A549 treated with Hydrocortisone at 1 μM for 4 hours (cell line): Measurements from ENCODE around the gene NTF4. TPM values are rescaled to one million over a fixed set of nuclear protein-coding genes. Genes with fewer than 3 reads are reported as not detected.

Experiments used
- total RNA-seq: library from RNA; stranded (reverse); fragments of 200-300 nt; extraction: Qiagen RNA extraction; gene quantifications from 5 replicates; pipeline ENCODE4 v1.2.3, GENCODE V29; 2022

Gene NTF4, protein sequence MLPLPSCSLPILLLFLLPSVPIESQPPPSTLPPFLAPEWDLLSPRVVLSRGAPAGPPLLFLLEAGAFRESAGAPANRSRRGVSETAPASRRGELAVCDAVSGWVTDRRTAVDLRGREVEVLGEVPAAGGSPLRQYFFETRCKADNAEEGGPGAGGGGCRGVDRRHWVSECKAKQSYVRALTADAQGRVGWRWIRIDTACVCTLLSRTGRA
- 0.24 to 0.99 TPM (median 0.45 TPM) in 5 replicates for total RNA-seq

DNA sequence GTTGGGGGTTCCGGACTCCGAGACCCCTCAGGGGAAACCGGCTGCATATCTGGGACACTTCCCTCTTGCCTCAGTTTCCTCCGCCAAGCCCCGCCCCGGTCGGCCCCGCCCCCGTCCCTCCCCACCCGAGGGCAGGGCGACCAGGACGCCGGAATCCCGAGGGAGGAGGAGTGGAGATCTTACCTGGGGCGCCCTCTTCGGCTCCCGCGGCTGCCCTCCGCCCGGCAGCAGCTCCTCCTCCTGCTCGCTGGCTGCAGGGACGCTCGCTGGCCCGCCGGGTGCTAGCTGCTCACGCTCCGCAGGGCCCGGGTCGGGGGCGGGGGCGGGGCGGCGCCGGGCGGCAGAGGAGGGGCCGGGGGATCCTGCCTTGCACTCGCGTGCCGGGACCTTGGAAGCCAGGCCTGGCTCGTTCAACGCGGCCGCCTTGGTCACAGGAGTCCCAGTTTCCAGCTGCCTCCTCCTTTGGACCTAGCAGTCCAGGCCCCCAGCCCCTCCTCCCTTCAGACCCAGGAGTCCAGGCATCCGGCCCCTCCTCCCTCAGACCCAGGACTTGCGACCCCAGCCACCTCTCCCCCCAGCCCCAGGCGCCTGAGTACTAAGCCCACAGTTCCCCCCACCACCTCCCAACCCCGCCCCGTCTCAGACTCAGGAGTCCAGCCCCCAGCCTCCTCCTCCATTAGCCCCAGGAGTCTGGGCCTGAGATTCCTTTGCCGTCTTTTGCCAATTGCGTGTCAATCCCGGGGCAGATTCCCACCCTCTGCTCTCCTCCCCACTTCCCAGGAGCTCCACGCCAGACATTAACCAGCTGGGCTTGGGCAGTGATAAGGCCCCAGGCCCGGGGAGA, at the start of gene NTF4:
Gene NTF4 (minus strand): TSS at position 51 of the 844 bp plus-strand sequence. CDS start 2,821 bp downstream, outside the sequence.

GRCh38 chr19:49113762-49114629, 49.4 kb upstream of the NTF4 start, which contains the start of gene LIN7B:
TSS of gene LIN7B (plus strand) at chr19:49114370. CDS start at chr19:49114405, 35 bp downstream.

GRCh38 chr19:49085020-49085867, 20.6 kb upstream of the NTF4 start, which contains the start of gene SNRNP70:
TSS of gene SNRNP70 (plus strand) at chr19:49085451. CDS start at chr19:49086415, 964 bp downstream.

DNA sequence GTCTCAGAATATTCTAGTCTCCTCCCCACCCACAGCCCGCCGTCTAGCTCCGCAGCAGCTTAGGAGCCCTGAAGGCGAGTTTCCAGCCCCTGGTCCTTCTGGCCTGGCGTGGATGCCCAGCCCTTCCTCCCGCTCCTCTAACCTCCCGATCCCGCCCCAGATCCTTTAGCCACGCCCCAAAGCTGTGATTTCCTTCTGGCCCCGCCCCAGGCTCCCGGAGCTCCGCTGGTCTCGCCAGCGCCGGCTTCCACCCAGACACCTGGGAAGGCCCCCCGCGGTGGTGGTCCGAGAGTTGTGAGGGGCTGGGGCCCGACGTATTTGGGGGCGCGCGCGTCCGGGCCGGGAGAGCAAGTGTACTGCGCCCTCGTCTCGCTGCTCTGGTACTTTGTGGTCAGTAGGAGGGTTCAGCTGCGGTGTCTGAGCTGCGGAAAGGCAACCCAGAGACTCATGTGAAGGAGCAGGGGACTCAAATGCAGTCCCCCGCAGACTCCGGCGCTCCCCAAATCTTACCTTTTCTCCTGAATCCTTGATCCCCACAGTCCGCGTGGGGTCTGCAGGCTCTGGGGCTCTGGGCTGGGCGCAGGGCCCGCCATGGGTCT, 6.9 kb downstream of the NTF4 start, which contains the start of gene CGB7:
Gene CGB7 (minus strand): TSS at position 114 of the 599 bp plus-strand sequence. CDS start 2,374 bp downstream, outside the sequence.

GRCh38 chr19:49049011-49049410, 15.6 kb downstream of the NTF4 start, which contains the start of gene CGB8:
TSS of gene CGB8 (minus strand) at chr19:49049111. CDS start at chr19:49048739, 372 bp downstream.

GRCh38 chr19:49043548-49043947, 21.1 kb downstream of the NTF4 start, which contains the start of gene CGB5:
TSS of gene CGB5 (plus strand) at chr19:49043848. CDS start at chr19:49044210, 362 bp downstream.

DNA sequence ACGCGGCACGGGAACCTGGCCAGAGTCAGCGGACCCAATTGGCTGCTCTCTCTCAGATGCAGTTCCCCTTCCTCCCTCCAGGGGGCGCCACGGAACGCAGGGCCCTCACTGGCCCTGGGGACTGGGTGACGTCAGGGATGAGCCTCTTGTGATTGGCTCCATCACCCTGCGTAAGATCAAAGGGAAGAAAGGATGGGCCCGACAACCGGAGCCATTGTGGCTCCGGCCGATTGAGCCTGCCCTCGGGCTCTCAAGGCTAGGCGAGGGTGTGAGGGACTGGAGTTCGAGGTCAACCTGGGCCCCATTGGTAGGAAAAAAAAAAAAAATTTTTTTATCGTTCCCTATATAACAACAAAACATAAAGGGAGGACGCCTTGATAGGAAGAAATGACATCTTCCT, 27.8 kb downstream of the NTF4 start, which contains the start of gene CGB1:
Gene CGB1 (minus strand): TSS at position 81 of the 400 bp plus-strand sequence. CDS start 184 bp downstream, outside the sequence.

DNA sequence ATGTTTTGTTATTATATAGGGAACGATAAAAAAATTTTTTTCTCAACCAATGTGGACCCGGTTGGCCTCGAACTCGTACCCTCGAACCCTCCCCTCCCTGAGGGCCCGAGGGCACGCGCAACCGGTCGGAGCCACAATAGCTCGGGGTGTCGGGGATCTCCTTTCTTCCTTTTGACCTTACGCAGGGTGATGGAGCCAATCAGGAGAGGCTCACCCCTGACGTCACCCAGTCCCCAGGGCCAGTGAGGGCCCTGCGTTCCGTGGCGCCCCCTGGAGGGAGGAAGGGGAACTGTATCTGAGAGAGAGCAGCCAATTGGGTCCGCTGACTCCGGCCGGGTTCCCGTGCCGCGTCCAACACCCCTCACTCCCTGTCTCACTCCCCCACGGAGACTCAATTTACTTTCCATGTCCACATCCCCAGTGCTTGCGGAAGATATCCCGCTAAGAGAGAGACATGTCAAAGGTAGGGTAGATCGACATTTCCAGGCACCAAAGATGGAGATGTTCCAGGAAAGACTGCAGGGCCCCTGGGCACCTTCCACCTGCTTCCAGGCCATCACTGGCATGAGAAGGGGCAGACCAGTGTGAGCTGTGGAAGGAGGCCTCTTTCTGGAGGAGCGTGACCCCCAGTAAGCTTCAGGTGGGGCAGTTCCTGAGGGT, 32.8 kb downstream of the NTF4 start, which contains the start of gene CGB2:
Gene CGB2 (plus strand): TSS at position 249 of the 660 bp plus-strand sequence. CDS start 206 bp downstream, at position 455.

GRCh38 chr19:49024233-49024632, 40.4 kb downstream of the NTF4 start, which contains the start of gene CGB3:
TSS of gene CGB3 (minus strand) at chr19:49024333. CDS start at chr19:49023971, 362 bp downstream.

DNA sequence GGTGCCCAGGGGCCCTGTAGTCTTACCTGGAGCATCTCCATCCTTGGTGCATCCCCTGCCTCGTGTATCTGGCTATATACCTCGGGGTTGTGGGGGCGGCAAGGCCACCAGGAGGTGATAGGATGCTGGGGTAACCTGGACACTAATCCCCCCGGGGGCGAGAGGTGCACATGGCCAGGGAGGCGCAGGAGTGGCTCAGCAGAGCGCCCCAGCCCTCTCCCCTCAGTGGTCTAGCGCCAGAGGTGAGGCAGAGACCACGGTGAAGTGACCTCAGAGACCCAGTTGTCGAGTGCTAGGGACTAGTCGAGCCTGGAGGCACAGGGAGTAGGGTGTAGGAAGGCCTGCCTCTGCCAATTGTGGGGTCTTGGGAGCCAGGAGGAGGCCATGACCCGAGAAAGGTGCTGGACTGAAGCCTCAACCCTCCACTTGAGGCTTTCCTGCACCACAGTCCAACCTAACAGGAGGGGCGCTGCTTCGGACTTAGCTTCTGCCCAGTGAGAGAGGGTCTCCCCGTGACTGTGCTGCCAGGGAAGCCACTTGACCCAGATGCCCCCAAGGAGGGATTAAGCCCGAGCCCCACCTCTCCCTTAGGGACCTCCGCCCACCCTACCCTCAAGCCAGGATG, 47.5 kb downstream of the NTF4 start, which contains the start of gene LHB:
Gene LHB (minus strand): TSS at position 51 of the 625 bp plus-strand sequence. CDS start 10 bp downstream, at position 41.

Other genes starting within 250 kb of the NTF4 start
- gene HSD17B14, start 228.3 kb downstream of the NTF4 start, total RNA-seq, result 12.0 to 17.2 TPM (median 13.8 TPM) in 5 replicates
- 1.2 to 1.9 TPM (median 1.3 TPM) in 5 replicates for gene PLEKHA4, start 196.2 kb downstream of the NTF4 start, total RNA-seq
- 74.1 to 126 TPM (median 95.1 TPM) in 5 replicates for gene PPP1R15A, start 192.4 kb downstream of the NTF4 start, total RNA-seq
- not detected in 5 replicates for gene TULP2, start 166.1 kb downstream of the NTF4 start, total RNA-seq
- 189 to 243 TPM (median 200 TPM) in 5 replicates for gene NUCB1, start 164.5 kb downstream of the NTF4 start, total RNA-seq
- gene DHDH, start 131.1 kb downstream of the NTF4 start, total RNA-seq, result 0.60 to 1.7 TPM (median 1.6 TPM) in 5 replicates
- gene BAX, start 109.9 kb downstream of the NTF4 start, total RNA-seq, result 294 to 372 TPM (median 330 TPM) in 5 replicates
- 16,127 to 23,622 TPM (median 17,895 TPM) in 5 replicates for gene FTL, start 99.5 kb downstream of the NTF4 start, total RNA-seq
- gene GYS1, start 71.5 kb downstream of the NTF4 start, total RNA-seq, result 17.4 to 22.0 TPM (median 20.9 TPM) in 5 replicates
- gene RUVBL2, start 70.9 kb downstream of the NTF4 start, total RNA-seq, result 208 to 255 TPM (median 214 TPM) in 5 replicates
- not detected in 5 replicates for gene LHB, start 47.7 kb downstream of the NTF4 start, total RNA-seq
- gene CGB3, start 40.5 kb downstream of the NTF4 start, total RNA-seq, result 0.18 TPM in 1 of 5 replicates, not detected in the others
- gene CGB2, start 32.9 kb downstream of the NTF4 start, total RNA-seq, result 0.20 to 0.61 TPM (median 0.21 TPM) in 3 of 5 replicates, not detected in the others
- not detected in 5 replicates for gene CGB1, start 27.9 kb downstream of the NTF4 start, total RNA-seq
- gene CGB5, start 21.0 kb downstream of the NTF4 start, total RNA-seq, result 0.21 to 0.49 TPM (median 0.23 TPM) in 5 replicates
- 1.4 to 3.7 TPM (median 2.8 TPM) in 5 replicates for gene CGB8, start 15.7 kb downstream of the NTF4 start, total RNA-seq
- 0.48 to 0.82 TPM (median 0.67 TPM) in 5 replicates for gene CGB7, start 7.1 kb downstream of the NTF4 start, total RNA-seq
- not detected in 5 replicates for gene KCNA7, start 7.9 kb upstream of the NTF4 start, total RNA-seq
- gene SNRNP70, start 20.6 kb upstream of the NTF4 start, total RNA-seq, result 306 to 331 TPM (median 309 TPM) in 5 replicates
- 4.7 to 7.9 TPM (median 6.9 TPM) in 5 replicates for gene LIN7B, start 49.6 kb upstream of the NTF4 start, total RNA-seq
- gene C19orf73, start 54.3 kb upstream of the NTF4 start, total RNA-seq, result 1.1 to 1.9 TPM (median 1.7 TPM) in 5 replicates
- 4.7 to 8.1 TPM (median 7.0 TPM) in 5 replicates for gene PPFIA3, start 54.7 kb upstream of the NTF4 start, total RNA-seq
- 0.03 TPM in 1 of 5 replicates, not detected in the others for gene HRC, start 90.6 kb upstream of the NTF4 start, total RNA-seq
- 8.2 to 10.2 TPM (median 9.6 TPM) in 5 replicates for gene TRPM4, start 93.0 kb upstream of the NTF4 start, total RNA-seq